Measurements from ENCODE around the gene AOX1. TPM values are rescaled to one million over a fixed set of nuclear protein-coding genes. Genes with fewer than 3 reads are reported as not detected.
A peak's percentile ranks its signal among the peaks of the same experiment; 100 is the strongest.

The AOX1 gene
- total and polyA plus RNA-seq, 9 of the 15 experiments (the other 6 are each of a cell fraction or from before 2014, with no cell fraction given), result 0.10 to 0.55 (median 0.20) TPM; not detected in 6

GRCh38 chr2:200650195-200650594, 64.4 kb downstream of the AOX1 start:
- WGBS (ENCODE audit: insufficient coverage, low coverage, missing lambda C conversion rate), result 0% methylated on average over 2 of the region's 2 CpGs
- H2AFZ ChIP-seq (ENCODE audit: low read depth, low read length), result peak overlapping the region; percentile 69
- BruUV-seq (replicated peaks), result no TSS peak
- H3K9ac ChIP-seq (ENCODE audit: insufficient read depth in 1 of 2, low read depth in 2 of 2, low read length in 2 of 2), result no peak overlapping the region
- H3K79me2 ChIP-seq (ENCODE audit: control insufficient read depth, insufficient read depth, low read length), result no peaks in the 10 kb centered on the region
- no peak overlapping the region for H3K27ac ChIP-seq (ENCODE audit: extremely low read depth, low read depth, low read length)
- H3K4me3 ChIP-seq, result no peak overlapping the region
- ChIA-PET POLR2A (no interaction called here), CTCF (ENCODE audit: low intra/inter-chr PET ratio) (no interaction called here)
- H4K20me1 ChIP-seq (replicated peaks; ENCODE audit: control insufficient read depth, insufficient read depth, low read length), result no peaks in the 10 kb centered on the region
- in situ Hi-C loops (cut with MboI) (no loop called here), intact Hi-C loops (cut with micrococcal nuclease) (no loop called here)
- no peak overlapping the region for H3K4me2 ChIP-seq (ENCODE audit: insufficient read depth, low read length)
- no peaks in the 10 kb centered on the region for H3K27me3 ChIP-seq (ENCODE audit: control insufficient read depth in 2 of 2, insufficient read depth in 2 of 2, low read length in 2 of 2)
- no peaks in the 10 kb centered on the region for H3K36me3 ChIP-seq (ENCODE audit: control insufficient read depth, insufficient read depth, low read length)
- FAIRE-seq (no peak), ATAC-seq (no peak), DNase-seq (ENCODE audit: extremely low read depth in 1 of 4, low spot score in 3 of 4) (no peak)
- TF ChIP-seq MTA3 (IDR thresholded peaks at IDR 0.05; ENCODE audit: borderline replicate concordance) (no peak), ATF6 (CRISPR knock-in tag; IDR thresholded peaks at IDR 0.05) (no peak), ZNF707 (CRISPR knock-in tag; conservative IDR thresholded peaks at IDR 0.05) (no peak), TFE3 (CRISPR knock-in tag; IDR thresholded peaks at IDR 0.05) (no peak), SP2 (IDR thresholded peaks at IDR 0.05; ENCODE audit: extremely low read depth, low read depth, low read length, poor library complexity, severe bottlenecking) (no peak), KDM4B (IDR thresholded peaks at IDR 0.05; ENCODE audit: borderline replicate concordance in 2 of 2, low read depth in 1 of 2) (no peak), TAF15 (IDR thresholded peaks at IDR 0.05; ENCODE audit: low read depth, low read length) (no peak), HOXB6 (CRISPR knock-in tag; IDR thresholded peaks at IDR 0.05; ENCODE audit: borderline replicate concordance) (no peak), U2AF1 (optimal IDR thresholded peaks at IDR 0.05; ENCODE audit: low read depth, low read length) (no peak), C11orf30 (IDR thresholded peaks at IDR 0.05; ENCODE audit: low read depth) (no peak), RHOXF2B (CRISPR knock-in tag; conservative IDR thresholded peaks at IDR 0.05) (no peak), SAP30 (IDR thresholded peaks at IDR 0.05; ENCODE audit: borderline replicate concordance, insufficient read depth, low read depth, low read length, poor library complexity, severe bottlenecking) (no peak), ZBTB33 (CRISPR knock-in tag; IDR thresholded peaks at IDR 0.05) (no peak), RBM22 (IDR thresholded peaks at IDR 0.05; ENCODE audit: low read depth, low read length, poor library complexity, severe bottlenecking) (no peak), DLX4 (CRISPR knock-in tag; IDR thresholded peaks at IDR 0.05) (no peak), SAFB (IDR thresholded peaks at IDR 0.05; ENCODE audit: borderline replicate concordance, low read depth, low read length) (no peak), MAFG (tag; conservative IDR thresholded peaks at IDR 0.05) (no peak)
- H3K9me1 ChIP-seq (ENCODE audit: control insufficient read depth, insufficient read depth, low read length), result no peaks in the 10 kb centered on the region
- no peaks in the 10 kb centered on the region for H3K9me3 ChIP-seq (replicated peaks; ENCODE audit: control insufficient read depth, insufficient read depth, low read depth, low read length)
- peaks cover 0 to 7% of the 10 kb centered on the region in 2 experiments; a peak in 2 of 5 replicates for H3K4me1 ChIP-seq (replicated peaks in 1 of 2; ENCODE audit: control insufficient read depth in 2 of 2, insufficient read depth in 2 of 2, low read length in 2 of 2)

All from K562 (cell line).